ENCODE data around the gene GLMP.

GRCh38 chr1:156246781-156247459 is 48.6 kb downstream of the GLMP start:
- TF ChIP-seq POLR2AphosphoS5 (IDR thresholded peaks at IDR 0.05; ENCODE audit: low read depth, low read length) (peak; percentile 48; the same call in 1 of the 2 replicates), TAF1 (IDR thresholded peaks at IDR 0.05; ENCODE audit: low read depth, low read length) (no peak), POLR2A (IDR thresholded peaks at IDR 0.05; ENCODE audit: low read depth, low read length) (no peak), SPI1 (IDR thresholded peaks at IDR 0.05; ENCODE audit: low read depth, low read length) (no peak), PAX5 (IDR thresholded peaks at IDR 0.05; ENCODE audit: insufficient read depth, low read length, severe bottlenecking) (no peak)
